ENCODE data around the gene TNRC6C. TPM values are rescaled to one million over a fixed set of nuclear protein-coding genes. Genes with fewer than 3 reads are reported as not detected.

The TNRC6C gene
- total and polyA plus RNA-seq, 2 of the 13 experiments (the other 11 are each of a cell fraction or from before 2014, with no cell fraction given), result 0.66 to 4.9 TPM

DNA sequence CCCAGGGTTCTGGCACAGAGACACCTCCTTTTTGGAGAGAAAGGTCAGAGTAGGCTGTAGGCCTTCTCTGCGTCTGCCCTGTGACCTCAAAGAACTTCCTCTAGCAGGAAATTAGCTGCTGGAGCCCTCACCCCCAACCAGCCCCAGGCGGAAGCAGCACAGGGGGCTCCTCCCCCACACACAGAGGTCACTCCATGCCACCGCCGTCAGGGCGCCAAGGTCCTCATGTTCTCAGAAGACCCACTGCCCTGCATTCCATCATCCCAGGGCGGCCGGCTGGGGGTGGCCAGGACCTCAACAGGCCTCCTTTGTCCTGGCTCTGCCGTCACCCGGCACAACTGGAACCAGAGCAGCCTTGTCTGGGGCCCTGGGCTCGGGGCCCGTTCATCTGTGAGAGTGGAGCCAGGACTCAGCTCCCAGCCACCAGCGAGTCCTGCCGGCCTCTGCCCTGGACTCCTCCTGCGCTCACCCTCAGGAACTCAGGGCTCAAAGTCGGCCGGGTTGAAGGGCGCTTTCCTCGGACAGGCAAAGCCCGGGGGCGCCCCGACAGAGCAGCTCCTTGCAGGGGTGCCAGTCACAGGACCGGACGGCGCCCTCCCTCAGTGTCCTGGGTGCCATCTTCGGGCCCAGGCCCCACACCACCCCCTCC, 168.9 kb downstream of the TNRC6C start (continued):
- TF ChIP-seq, protein P1, sequence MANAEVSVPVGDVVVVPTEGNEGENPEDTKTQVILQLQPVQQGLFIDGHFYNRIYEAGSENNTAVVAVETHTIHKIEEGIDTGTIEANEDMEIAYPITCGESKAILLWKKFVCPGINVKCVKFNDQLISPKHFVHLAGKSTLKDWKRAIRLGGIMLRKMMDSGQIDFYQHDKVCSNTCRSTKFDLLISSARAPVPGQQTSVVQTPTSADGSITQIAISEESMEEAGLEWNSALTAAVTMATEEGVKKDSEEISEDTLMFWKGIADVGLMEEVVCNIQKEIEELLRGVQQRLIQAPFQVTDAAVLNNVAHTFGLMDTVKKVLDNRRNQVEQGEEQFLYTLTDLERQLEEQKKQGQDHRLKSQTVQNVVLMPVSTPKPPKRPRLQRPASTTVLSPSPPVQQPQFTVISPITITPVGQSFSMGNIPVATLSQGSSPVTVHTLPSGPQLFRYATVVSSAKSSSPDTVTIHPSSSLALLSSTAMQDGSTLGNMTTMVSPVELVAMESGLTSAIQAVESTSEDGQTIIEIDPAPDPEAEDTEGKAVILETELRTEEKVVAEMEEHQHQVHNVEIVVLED (CRISPR knock-in tag; IDR thresholded peaks at IDR 0.05; ENCODE audit: borderline replicate concordance), result peak; percentile 53; the same call in 1 of the 2 replicates
- TF ChIP-seq SMAD3 (CRISPR knock-in tag; IDR thresholded peaks at IDR 0.05) (no peak), SNAI1 (CRISPR knock-in tag; IDR thresholded peaks at IDR 0.05; ENCODE audit: borderline replicate concordance) (no peak), ZNF274 (CRISPR knock-in tag; IDR thresholded peaks at IDR 0.05) (no peak), U2AF2 (IDR thresholded peaks at IDR 0.05; ENCODE audit: low read depth, low read length) (no peak), ZFP37 (CRISPR knock-in tag; IDR thresholded peaks at IDR 0.05; ENCODE audit: borderline replicate concordance) (0 out of 2 replicates have a peak, but pooled peaks have one; percentile 38), CREM (IDR thresholded peaks at IDR 0.05) (peak; percentile 66; the same call in 1 of the 2 replicates), CREM (CRISPR knock-in tag; IDR thresholded peaks at IDR 0.05) (no peak), ZNF761 (CRISPR knock-in tag; conservative IDR thresholded peaks at IDR 0.05) (peak; percentile 70; the same call in 1 of the 2 replicates), ATF7-NPFF (CRISPR knock-in tag; IDR thresholded peaks at IDR 0.05; ENCODE audit: low read depth) (no peak; the same call in 1 of the 2 replicates), PHF20 (CRISPR knock-in tag; IDR thresholded peaks at IDR 0.05) (peak; percentile 67; the same call in 1 of the 2 replicates), ZNF354B (CRISPR knock-in tag; IDR thresholded peaks at IDR 0.05) (peak; percentile 77; the same call in 1 of the 2 replicates), NRL (CRISPR knock-in tag; IDR thresholded peaks at IDR 0.05; ENCODE audit: borderline replicate concordance) (peak; percentile 31; the same call in 1 of the 2 replicates), GLI4 (CRISPR knock-in tag; IDR thresholded peaks at IDR 0.05; ENCODE audit: borderline replicate concordance) (0 out of 2 replicates have a peak, but pooled peaks have one; percentile 86), ZNF713 (CRISPR knock-in tag; IDR thresholded peaks at IDR 0.05) (peak; percentile 42; the same call in 1 of the 2 replicates), HMGA1 (CRISPR knock-in tag; conservative IDR thresholded peaks at IDR 0.05) (no peak), ZMYM3 (CRISPR knock-in tag; IDR thresholded peaks at IDR 0.05) (peak; percentile 30; the same call in 1 of the 2 replicates), RBFOX2 (IDR thresholded peaks at IDR 0.05; ENCODE audit: low read depth, low read length) (peak; percentile 82), ZNF12 (CRISPR knock-in tag; IDR thresholded peaks at IDR 0.05) (peak; percentile 41; the same call in 1 of the 2 replicates), TAF1 (CRISPR knock-in tag; IDR thresholded peaks at IDR 0.05) (peak; percentile 86), SMAD1 (CRISPR knock-in tag; IDR thresholded peaks at IDR 0.05; ENCODE audit: borderline replicate concordance, low read depth) (no peak)
- TF ChIP-seq, protein P2, sequence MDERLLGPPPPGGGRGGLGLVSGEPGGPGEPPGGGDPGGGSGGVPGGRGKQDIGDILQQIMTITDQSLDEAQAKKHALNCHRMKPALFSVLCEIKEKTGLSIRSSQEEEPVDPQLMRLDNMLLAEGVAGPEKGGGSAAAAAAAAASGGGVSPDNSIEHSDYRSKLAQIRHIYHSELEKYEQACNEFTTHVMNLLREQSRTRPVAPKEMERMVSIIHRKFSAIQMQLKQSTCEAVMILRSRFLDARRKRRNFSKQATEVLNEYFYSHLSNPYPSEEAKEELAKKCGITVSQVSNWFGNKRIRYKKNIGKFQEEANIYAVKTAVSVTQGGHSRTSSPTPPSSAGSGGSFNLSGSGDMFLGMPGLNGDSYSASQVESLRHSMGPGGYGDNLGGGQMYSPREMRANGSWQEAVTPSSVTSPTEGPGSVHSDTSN (CRISPR knock-in tag; IDR thresholded peaks at IDR 0.05), result no peak
- TF ChIP-seq, protein P3, sequence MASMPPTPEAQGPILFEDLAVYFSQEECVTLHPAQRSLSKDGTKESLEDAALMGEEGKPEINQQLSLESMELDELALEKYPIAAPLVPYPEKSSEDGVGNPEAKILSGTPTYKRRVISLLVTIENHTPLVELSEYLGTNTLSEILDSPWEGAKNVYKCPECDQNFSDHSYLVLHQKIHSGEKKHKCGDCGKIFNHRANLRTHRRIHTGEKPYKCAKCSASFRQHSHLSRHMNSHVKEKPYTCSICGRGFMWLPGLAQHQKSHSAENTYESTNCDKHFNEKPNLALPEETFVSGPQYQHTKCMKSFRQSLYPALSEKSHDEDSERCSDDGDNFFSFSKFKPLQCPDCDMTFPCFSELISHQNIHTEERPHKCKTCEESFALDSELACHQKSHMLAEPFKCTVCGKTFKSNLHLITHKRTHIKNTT (CRISPR knock-in tag; IDR thresholded peaks at IDR 0.05), result no peak
- TF ChIP-seq, protein P4, sequence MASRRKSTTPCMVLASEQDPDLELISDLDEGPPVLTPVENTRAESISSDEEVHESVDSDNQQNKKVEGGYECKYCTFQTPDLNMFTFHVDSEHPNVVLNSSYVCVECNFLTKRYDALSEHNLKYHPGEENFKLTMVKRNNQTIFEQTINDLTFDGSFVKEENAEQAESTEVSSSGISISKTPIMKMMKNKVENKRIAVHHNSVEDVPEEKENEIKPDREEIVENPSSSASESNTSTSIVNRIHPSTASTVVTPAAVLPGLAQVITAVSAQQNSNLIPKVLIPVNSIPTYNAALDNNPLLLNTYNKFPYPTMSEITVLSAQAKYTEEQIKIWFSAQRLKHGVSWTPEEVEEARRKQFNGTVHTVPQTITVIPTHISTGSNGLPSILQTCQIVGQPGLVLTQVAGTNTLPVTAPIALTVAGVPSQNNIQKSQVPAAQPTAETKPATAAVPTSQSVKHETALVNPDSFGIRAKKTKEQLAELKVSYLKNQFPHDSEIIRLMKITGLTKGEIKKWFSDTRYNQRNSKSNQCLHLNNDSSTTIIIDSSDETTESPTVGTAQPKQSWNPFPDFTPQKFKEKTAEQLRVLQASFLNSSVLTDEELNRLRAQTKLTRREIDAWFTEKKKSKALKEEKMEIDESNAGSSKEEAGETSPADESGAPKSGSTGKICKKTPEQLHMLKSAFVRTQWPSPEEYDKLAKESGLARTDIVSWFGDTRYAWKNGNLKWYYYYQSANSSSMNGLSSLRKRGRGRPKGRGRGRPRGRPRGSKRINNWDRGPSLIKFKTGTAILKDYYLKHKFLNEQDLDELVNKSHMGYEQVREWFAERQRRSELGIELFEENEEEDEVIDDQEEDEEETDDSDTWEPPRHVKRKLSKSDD (CRISPR knock-in tag; IDR thresholded peaks at IDR 0.05; ENCODE audit: low read depth), result no peak
